K562 (cell line): Measurements from ENCODE around the gene DGCR2.

ENCODE experiments used
- CBFB ChIP-seq: sonication (generic); formaldehyde crosslinking; IDR thresholded peaks from 2 replicates; pipeline ENCODE4 v1.4.0; 2020; ENCODE audit warnings: mild to moderate bottlenecking, missing genetic modification reagents
- CTCF ChIP-seq, 3 experiments: IDR thresholded peaks in 2 of 3; conservative IDR thresholded peaks in 1 of 3; 2 replicates each; pipeline ENCODE4 v1.5.1; 2011 to 2012; ENCODE audit warnings: low read length in 3 of 3, mild to moderate bottlenecking in 3 of 3, control low read depth in 2 of 3, improper control_type of control experiment in 1 of 3, inconsistent platforms in 1 of 3, low read depth in 1 of 3, mixed read lengths in 1 of 3, moderate library complexity in 1 of 3; ENCODE audit not compliant: insufficient read depth in 2 of 3
- ELK1 ChIP-seq: sonication (generic); formaldehyde crosslinking; IDR thresholded peaks from 2 replicates; pipeline ENCODE4 v1.8.1; 2022; ENCODE audit warnings: missing genetic modification reagents
- MAFK ChIP-seq: IDR thresholded peaks from 2 replicates; pipeline ENCODE4 v1.6.1; 2011; ENCODE audit warnings: low read length, improper control_type of control experiment
- RFX5 ChIP-seq: IDR thresholded peaks from 2 replicates; pipeline ENCODE4 v1.6.1; 2011; ENCODE audit warnings: low read depth, mild to moderate bottlenecking, improper control_type of control experiment, low read length
- ZNF140 ChIP-seq: fragments of 250-450 bp; sonication (Bioruptor Pico); IDR thresholded peaks from 2 replicates; pipeline ENCODE4 v1.8.0; 2021; ENCODE audit warnings: moderate library complexity, mild to moderate bottlenecking, inconsistent platforms
- ZNF24 ChIP-seq: fragments of 450-650 bp; IDR thresholded peaks from 2 replicates; pipeline ENCODE4 v1.6.1; 2016

- TF ChIP-seq CBFB (no peak), RFX5 (no peak), ELK1 (CRISPR knock-in tag) (no peak), ZNF24 (no peak), MAFK (no peak), CTCF (IDR thresholded peaks at IDR 0.05 in 2 of 3, conservative IDR thresholded peaks at IDR 0.05 in 1 of 3; ENCODE audit: insufficient read depth in 2 of 3, low read depth in 1 of 3, low read length in 3 of 3) (no peak), ZNF140 (CRISPR knock-in tag) (no peak)
These were observed 39.4 kb downstream of the DGCR2 start for GRCh38 chr22:19082793-19083192.
